ENCODE results near the gene IGSF6.

Gene IGSF6

GRCh38 chr16:21628772-21629171 lies 23.6 kb downstream of the IGSF6 start:
- no peaks in the 10 kb centered on the region for H3K9me3 ChIP-seq (ENCODE audit: control insufficient read depth, insufficient read depth, low read length)
- no peak overlapping the region for H3K9ac ChIP-seq (ENCODE audit: low read depth, low read length)
- no peaks in the 10 kb centered on the region for H3K4me1 ChIP-seq (ENCODE audit: insufficient read depth, low read length)
- peaks cover 3% of the 10 kb centered on the region; the same call in 1 of the 2 replicates for H3K36me3 ChIP-seq (ENCODE audit: insufficient read depth, low read length)

DNA sequence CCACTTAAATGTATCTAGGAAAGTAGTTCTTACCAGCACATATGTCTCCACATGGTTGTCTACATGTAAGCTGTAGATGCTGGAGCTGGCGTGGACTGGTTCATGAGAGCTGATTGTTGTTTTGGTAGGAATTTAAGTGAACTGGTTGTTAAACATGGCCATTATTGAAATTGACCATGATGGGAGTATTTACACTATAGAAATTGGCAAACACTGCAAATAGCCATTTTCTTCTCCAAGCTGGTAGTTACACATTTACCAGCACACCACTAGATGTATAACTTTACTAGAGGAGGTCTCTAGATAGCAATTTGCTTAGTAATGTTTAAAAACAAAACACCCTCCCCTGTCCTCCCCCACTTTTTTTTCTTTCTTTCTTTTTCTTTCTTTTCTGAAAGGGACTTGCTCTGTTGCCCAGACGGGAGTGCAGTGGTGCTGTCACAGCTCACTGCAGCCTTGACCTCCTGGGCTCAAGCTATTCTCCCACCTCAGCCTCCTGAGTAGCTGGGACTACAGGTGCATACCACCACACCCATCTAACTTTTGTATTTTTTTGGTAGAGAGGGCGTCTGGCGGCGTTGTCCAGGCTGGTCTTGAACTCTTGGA lies 24.2 kb downstream of the IGSF6 start:
- Histone ChIP-seq H3K36me3 (ENCODE audit: insufficient read depth, low read length) (peaks cover 3% of the 10 kb centered on the region; the same call in 1 of the 2 replicates), H3K9ac (ENCODE audit: low read depth, low read length) (no peak overlapping the region), H3K9me3 (ENCODE audit: control insufficient read depth, insufficient read depth, low read length) (no peaks in the 10 kb centered on the region), H3K4me1 (ENCODE audit: insufficient read depth, low read length) (no peaks in the 10 kb centered on the region)

DNA sequence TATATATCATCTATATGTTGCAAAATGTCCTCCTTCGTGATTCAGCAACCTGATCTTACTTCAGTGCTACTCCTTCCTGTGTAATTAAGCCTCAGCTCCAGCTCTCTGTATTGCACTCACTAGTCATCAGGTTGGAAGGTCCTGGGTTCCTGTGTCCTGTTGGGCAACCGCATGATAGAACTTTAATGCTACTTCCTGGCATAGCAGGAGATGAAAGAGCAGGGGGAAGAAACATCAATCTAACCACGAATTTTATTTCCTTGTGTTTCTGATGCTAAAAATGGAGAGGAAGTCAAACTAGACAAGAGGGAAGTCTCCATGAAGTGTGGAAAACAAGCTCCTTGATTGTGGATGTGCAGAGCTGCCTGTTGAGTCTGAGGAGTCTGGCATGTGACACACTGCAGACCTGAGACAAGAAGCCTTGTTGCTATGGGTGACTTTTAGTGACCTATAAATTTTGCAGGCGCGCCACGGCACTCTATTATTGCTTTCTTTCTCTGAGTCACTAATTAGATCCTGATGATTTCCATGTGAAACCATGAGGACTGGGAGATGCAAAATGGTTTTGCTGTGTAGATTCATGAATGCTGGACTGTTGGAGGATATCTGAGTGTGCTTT lies 25.6 kb downstream of the IGSF6 start:
- H3K9ac ChIP-seq (ENCODE audit: low read depth, low read length), result no peak overlapping the region
- H3K4me1 ChIP-seq (ENCODE audit: insufficient read depth, low read length), result no peaks in the 10 kb centered on the region
- peaks cover 3% of the 10 kb centered on the region; the same call in 1 of the 2 replicates for H3K36me3 ChIP-seq (ENCODE audit: insufficient read depth, low read length)
- no peaks in the 10 kb centered on the region for H3K9me3 ChIP-seq (ENCODE audit: control insufficient read depth, insufficient read depth, low read length)

GRCh38 chr16:21625026-21625425 lies 27.4 kb downstream of the IGSF6 start:
- no peak overlapping the region for H3K9ac ChIP-seq (ENCODE audit: low read depth, low read length)
- peaks cover 6% of the 10 kb centered on the region; the same call in 1 of the 2 replicates for H3K36me3 ChIP-seq (ENCODE audit: insufficient read depth, low read length)
- H3K9me3 ChIP-seq (ENCODE audit: control insufficient read depth, insufficient read depth, low read length), result no peaks in the 10 kb centered on the region
- no peaks in the 10 kb centered on the region for H3K4me1 ChIP-seq (ENCODE audit: insufficient read depth, low read length)

DNA sequence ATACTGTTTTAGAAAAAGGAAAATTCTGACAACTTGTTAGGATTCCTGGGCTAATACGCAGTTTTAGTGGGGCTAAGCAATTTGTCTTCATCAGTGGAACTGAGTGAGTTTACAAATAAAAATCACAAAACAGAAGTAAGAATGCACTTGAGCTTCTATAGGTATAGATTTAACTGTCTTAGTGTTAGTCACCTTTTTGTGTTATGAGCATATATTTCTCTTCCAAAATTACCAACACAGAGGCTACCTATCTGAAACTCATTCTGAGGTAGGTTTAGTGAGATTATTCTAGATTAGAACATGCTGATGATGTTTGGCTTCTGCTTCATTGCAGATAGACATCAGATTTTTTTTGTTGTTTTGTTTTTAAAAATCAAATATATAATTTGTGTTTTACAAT lies 29.9 kb downstream of the IGSF6 start:
- Histone ChIP-seq H3K9me3 (ENCODE audit: control insufficient read depth, insufficient read depth, low read length) (no peaks in the 10 kb centered on the region), H3K36me3 (ENCODE audit: insufficient read depth, low read length) (peaks cover 7% of the 10 kb centered on the region; the same call in 1 of the 2 replicates), H3K4me1 (ENCODE audit: insufficient read depth, low read length) (no peaks in the 10 kb centered on the region), H3K9ac (ENCODE audit: low read depth, low read length) (no peak overlapping the region)

DNA sequence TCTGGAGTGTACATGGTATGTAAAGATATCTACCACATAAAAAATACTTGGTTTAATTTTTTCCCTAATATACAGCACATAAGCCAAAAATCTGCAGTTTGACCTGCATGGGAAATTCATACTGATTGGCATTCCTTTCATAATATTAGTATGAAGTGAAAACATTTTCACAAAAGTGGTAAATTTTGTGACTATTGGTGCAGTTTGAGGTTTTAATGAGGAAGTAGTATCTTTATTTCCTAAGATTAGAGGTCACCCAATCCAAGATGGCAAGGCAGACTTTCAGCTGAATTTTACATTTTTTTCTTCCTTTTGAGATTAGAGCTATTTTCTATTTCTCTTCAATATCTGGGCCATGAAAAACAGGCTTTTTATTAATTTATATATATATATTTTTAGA lies 31.8 kb downstream of the IGSF6 start:
- H3K9ac ChIP-seq (ENCODE audit: low read depth, low read length), result no peak overlapping the region

DNA sequence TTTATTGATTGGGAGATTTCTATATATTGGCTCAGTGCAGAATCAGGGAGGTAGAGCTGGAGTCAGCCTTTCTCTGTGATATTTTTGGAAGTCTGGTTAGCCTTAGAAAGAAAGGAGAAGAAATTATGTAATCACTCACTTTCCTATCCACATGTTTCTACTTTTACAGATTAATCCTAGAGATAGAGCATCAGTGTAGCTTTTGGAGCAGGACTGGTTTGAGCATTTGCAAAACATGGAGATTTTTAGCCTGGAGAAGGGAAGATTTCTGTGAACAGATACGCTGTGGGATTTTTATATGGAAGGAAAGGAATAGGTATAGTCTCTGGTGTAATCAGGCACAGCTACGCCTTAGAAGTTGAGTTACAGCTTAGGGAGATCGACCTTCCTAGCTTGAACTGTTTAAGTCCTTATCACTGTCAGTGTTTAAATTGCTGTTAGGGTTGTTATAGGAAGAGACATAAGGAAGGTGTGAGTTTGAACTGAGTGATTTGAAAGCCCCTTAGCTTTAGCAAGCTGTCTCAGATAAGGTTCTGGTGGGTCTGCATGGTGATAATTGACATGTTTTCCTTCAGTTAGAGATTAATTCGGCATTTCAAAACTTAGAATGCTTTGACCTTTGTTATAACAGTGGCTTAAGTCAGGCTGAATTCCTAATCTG lies 32.5 kb downstream of the IGSF6 start:
- Histone ChIP-seq H3K9me3 (ENCODE audit: control insufficient read depth, insufficient read depth, low read length) (no peaks in the 10 kb centered on the region), H3K36me3 (ENCODE audit: insufficient read depth, low read length) (peaks cover 4% of the 10 kb centered on the region; the same call in 1 of the 2 replicates), H3K4me1 (ENCODE audit: insufficient read depth, low read length) (no peaks in the 10 kb centered on the region), H3K9ac (ENCODE audit: low read depth, low read length) (no peak overlapping the region)

More for the DNA sequence above, 31.8 kb downstream of the IGSF6 start:
- no peaks in the 10 kb centered on the region for H3K9me3 ChIP-seq (ENCODE audit: control insufficient read depth, insufficient read depth, low read length)
- peaks cover 7% of the 10 kb centered on the region; the same call in 1 of the 2 replicates for H3K36me3 ChIP-seq (ENCODE audit: insufficient read depth, low read length)
- no peaks in the 10 kb centered on the region for H3K4me1 ChIP-seq (ENCODE audit: insufficient read depth, low read length)

DNA sequence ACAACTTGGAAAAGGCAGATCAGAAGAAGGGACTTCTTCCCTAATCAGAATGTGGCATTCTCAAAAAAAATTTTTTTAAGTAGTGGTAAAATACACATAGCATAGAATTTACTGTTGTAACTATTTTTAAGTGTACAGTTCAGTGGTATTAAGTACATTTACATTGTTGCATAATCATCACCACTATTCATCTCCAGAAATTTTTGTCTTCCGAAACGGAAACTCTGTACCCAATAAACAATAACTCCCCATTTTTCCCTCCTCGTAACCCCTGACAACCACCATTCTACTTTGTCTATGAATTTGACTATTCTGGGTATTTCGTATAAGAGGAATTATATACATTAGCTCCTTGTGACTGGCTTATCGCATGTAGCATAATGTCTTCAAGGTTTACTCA lies 34.1 kb downstream of the IGSF6 start:
- Histone ChIP-seq H3K36me3 (ENCODE audit: insufficient read depth, low read length) (peaks cover 4% of the 10 kb centered on the region; the same call in 1 of the 2 replicates), H3K9me3 (ENCODE audit: control insufficient read depth, insufficient read depth, low read length) (no peaks in the 10 kb centered on the region), H3K4me1 (ENCODE audit: insufficient read depth, low read length) (no peaks in the 10 kb centered on the region), H3K9ac (ENCODE audit: low read depth, low read length) (no peak overlapping the region)

GRCh38 chr16:21617607-21618006 lies 34.8 kb downstream of the IGSF6 start:
- Histone ChIP-seq H3K4me1 (ENCODE audit: insufficient read depth, low read length) (no peaks in the 10 kb centered on the region), H3K9me3 (ENCODE audit: control insufficient read depth, insufficient read depth, low read length) (no peaks in the 10 kb centered on the region), H3K36me3 (ENCODE audit: insufficient read depth, low read length) (peaks cover 4% of the 10 kb centered on the region; the same call in 1 of the 2 replicates), H3K9ac (ENCODE audit: low read depth, low read length) (no peak overlapping the region)

- H3K9me3 ChIP-seq (ENCODE audit: control insufficient read depth, insufficient read depth, low read length), result no peaks in the 10 kb centered on the region
- H3K9ac ChIP-seq (ENCODE audit: low read depth, low read length), result no peak overlapping the region
- H3K4me1 ChIP-seq (ENCODE audit: insufficient read depth, low read length), result peaks cover 17% of the 10 kb centered on the region
- H3K36me3 ChIP-seq (ENCODE audit: insufficient read depth, low read length), result no peaks in the 10 kb centered on the region; the same call in 1 of the 2 replicates
Observed at GRCh38 chr16:21614896-21615295, 37.5 kb downstream of the IGSF6 start.

DNA sequence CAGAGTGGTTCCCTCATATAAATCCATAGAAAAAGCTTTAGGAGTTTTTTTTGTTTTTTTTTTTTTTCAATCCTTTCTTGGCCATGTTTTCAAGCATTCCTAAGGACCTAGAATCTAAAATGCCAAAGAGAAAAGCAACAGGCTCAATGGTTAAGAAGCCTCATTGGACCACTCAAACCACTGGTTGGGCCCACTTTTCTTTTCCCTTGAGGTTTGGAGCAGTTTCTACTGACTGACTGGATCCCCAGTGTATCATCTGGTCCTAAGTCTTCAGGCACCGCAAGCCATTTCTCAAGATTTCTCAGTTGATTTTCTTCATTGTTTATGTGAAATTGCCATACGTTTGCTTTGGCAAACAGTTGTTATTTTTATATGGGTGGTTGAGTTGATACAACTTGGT lies 38.6 kb downstream of the IGSF6 start:
- Histone ChIP-seq H3K9ac (ENCODE audit: low read depth, low read length) (no peak overlapping the region), H3K4me1 (ENCODE audit: insufficient read depth, low read length) (peaks cover 29% of the 10 kb centered on the region), H3K9me3 (ENCODE audit: control insufficient read depth, insufficient read depth, low read length) (no peaks in the 10 kb centered on the region), H3K36me3 (ENCODE audit: insufficient read depth, low read length) (no peaks in the 10 kb centered on the region)

- Histone ChIP-seq H3K36me3 (ENCODE audit: insufficient read depth, low read length) (no peaks in the 10 kb centered on the region), H3K4me1 (ENCODE audit: insufficient read depth, low read length) (peaks cover 32% of the 10 kb centered on the region), H3K9me3 (ENCODE audit: control insufficient read depth, insufficient read depth, low read length) (no peaks in the 10 kb centered on the region), H3K9ac (ENCODE audit: low read depth, low read length) (no peak overlapping the region)
Observed at GRCh38 chr16:21613361-21613760, 39.0 kb downstream of the IGSF6 start.

DNA sequence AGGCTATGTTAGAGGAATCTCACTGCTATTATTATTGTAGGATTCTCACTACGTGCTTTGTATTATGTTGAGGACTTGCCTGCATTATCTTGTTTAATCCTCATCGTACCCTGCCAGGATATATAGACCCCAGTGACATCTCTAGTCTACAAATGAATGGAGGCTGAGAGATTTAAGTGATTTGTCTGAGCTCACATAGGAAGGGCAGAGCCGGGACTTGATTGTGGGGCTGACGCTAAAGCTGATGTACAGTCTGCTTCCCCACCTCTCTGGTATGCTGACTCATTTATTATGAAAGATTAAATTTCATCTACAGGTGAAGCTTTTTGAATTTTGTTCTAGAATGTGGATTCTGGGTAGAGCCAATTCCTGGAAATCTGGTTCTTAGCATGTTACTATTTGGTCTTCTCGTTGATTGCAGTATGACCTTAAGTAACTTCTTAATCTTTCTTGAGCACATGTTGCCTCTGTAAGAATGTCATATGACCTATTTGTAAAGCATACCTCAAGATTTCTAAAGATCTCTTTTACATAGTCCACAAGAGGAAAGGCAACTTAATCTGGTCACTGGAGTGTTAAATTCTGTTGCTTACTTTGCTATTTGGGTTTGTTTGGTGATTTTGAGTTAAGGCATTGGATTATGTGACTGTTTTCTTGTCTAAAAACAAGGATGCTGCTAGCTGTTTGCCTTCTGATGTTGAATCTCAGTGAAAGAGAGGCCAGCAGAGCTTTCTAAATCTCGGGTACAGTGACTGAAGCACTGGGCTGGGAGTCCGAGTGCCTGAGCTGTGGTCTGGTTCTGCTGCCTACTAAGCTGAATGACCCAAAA lies 40.6 kb downstream of the IGSF6 start:
- H3K9me3 ChIP-seq (ENCODE audit: control insufficient read depth, insufficient read depth, low read length), result no peaks in the 10 kb centered on the region
- H3K9ac ChIP-seq (ENCODE audit: low read depth, low read length), result no peak overlapping the region
- H3K4me1 ChIP-seq (ENCODE audit: insufficient read depth, low read length), result peaks cover 32% of the 10 kb centered on the region
- no peaks in the 10 kb centered on the region for H3K36me3 ChIP-seq (ENCODE audit: insufficient read depth, low read length)

DNA sequence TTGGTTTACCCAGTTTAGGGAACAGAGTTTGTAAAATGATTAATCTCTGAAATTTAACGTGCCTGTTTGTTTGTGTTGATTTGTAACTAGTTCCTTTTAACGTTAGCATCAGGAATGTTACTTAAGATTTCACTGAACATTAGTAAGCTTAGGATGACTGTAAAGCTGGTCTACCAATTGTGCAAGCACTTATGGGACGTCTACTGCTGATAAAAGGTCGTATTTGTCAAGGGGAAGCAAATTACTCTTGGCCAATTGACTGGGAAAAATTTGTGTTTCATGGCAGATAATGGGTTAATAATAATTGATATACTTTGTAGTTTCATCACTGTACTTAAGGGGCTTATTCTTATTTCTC lies 41.2 kb downstream of the IGSF6 start:
- no peaks in the 10 kb centered on the region for H3K36me3 ChIP-seq (ENCODE audit: insufficient read depth, low read length)

More for the DNA sequence above, 41.2 kb downstream of the IGSF6 start:
- Histone ChIP-seq H3K9me3 (ENCODE audit: control insufficient read depth, insufficient read depth, low read length) (no peaks in the 10 kb centered on the region), H3K4me1 (ENCODE audit: insufficient read depth, low read length) (peaks cover 32% of the 10 kb centered on the region), H3K9ac (ENCODE audit: low read depth, low read length) (no peak overlapping the region)

All from ES-I3 (cell line).